H9 (cell line): ENCODE data around the gene TTC33. TPM values are rescaled to one million over a fixed set of nuclear protein-coding genes. Genes with fewer than 3 reads are reported as not detected.

Experiments used
- DNase-seq: peaks from one replicate; pipeline ENCODE4 v3.0.0-alpha.2; 2017
- H2AFZ ChIP-seq: one replicate; pipeline ENCODE4 v1.6.1; 2013; ENCODE audit warnings: mild to moderate bottlenecking, low read length, control low read depth, moderate library complexity
- H2AK5ac ChIP-seq: 2 replicates; pipeline ENCODE4 v1.6.1; 2013; ENCODE audit warnings: low read length, control low read depth, mixed read lengths; ENCODE audit not compliant: insufficient read length
- H2BK120ac ChIP-seq: one replicate; pipeline ENCODE4 v1.6.1; 2013; ENCODE audit warnings: low read depth, mild to moderate bottlenecking, low read length, control low read depth, inconsistent platforms; ENCODE audit not compliant: poor library complexity, severe bottlenecking
- H2BK12ac ChIP-seq: 2 replicates; pipeline ENCODE4 v1.6.1; 2013; ENCODE audit warnings: low read length, control low read depth, mixed read lengths, low read depth; ENCODE audit not compliant: insufficient read length
- H2BK15ac ChIP-seq: 2 replicates; pipeline ENCODE4 v1.6.1; 2013; ENCODE audit warnings: low read depth, low read length, control low read depth
- H2BK20ac ChIP-seq: one replicate; pipeline ENCODE4 v1.6.1; 2013; ENCODE audit warnings: low read depth, mild to moderate bottlenecking, low read length, control low read depth, inconsistent platforms; ENCODE audit not compliant: poor library complexity, severe bottlenecking
- H2BK5ac ChIP-seq: 2 replicates; pipeline ENCODE4 v1.6.1; 2013; ENCODE audit warnings: low read length, control low read depth, mixed read lengths; ENCODE audit not compliant: insufficient read length
- H3K14ac ChIP-seq: 2 replicates; pipeline ENCODE4 v1.6.1; 2013; ENCODE audit warnings: low read length, control low read depth; ENCODE audit not compliant: insufficient read depth
- H3K18ac ChIP-seq: 2 replicates; pipeline ENCODE4 v1.6.1; 2013; ENCODE audit warnings: low read depth, mild to moderate bottlenecking, mixed read lengths, low read length, control low read depth; ENCODE audit not compliant: insufficient read length
- H3K23ac ChIP-seq: 2 replicates; pipeline ENCODE4 v1.6.1; 2013; ENCODE audit warnings: low read length, control low read depth, mixed read lengths, low read depth; ENCODE audit not compliant: insufficient read length
- H3K23me2 ChIP-seq: 2 replicates; pipeline ENCODE4 v1.6.1; 2013; ENCODE audit warnings: low read depth, mild to moderate bottlenecking, mixed read lengths, low read length, control low read depth; ENCODE audit not compliant: insufficient read length, poor library complexity, severe bottlenecking
- H3K27ac ChIP-seq: 2 replicates; pipeline ENCODE4 v1.5.1; 2013; ENCODE audit warnings: low read length, control low read depth, mixed read lengths, low read depth; ENCODE audit not compliant: insufficient read length
- H3K27me3 ChIP-seq: 2 replicates; pipeline ENCODE4 v1.6.1; 2013; ENCODE audit warnings: low read length, control low read depth, inconsistent platforms; ENCODE audit not compliant: insufficient read depth
- H3K4ac ChIP-seq: 2 replicates; pipeline ENCODE4 v1.6.1; 2013; ENCODE audit warnings: low read depth, mild to moderate bottlenecking, control low read depth, inconsistent platforms, low read length, moderate library complexity
- H3K4me1 ChIP-seq: 2 replicates; pipeline ENCODE4 v1.6.1; 2013; ENCODE audit warnings: low read length, control low read depth, inconsistent platforms; ENCODE audit not compliant: insufficient read depth
- H3K4me2 ChIP-seq: 2 replicates; pipeline ENCODE4 v1.6.1; 2013; ENCODE audit warnings: low read length, control low read depth, mixed read lengths; ENCODE audit not compliant: insufficient read length, insufficient read depth
- H3K56ac ChIP-seq: 2 replicates; pipeline ENCODE4 v1.6.1; 2013; ENCODE audit warnings: low read depth, mild to moderate bottlenecking, mixed read lengths, low read length, control low read depth; ENCODE audit not compliant: insufficient read length
- H3K79me1 ChIP-seq: 2 replicates; pipeline ENCODE4 v1.6.1; 2013; ENCODE audit warnings: low read depth, mild to moderate bottlenecking, moderate library complexity, low read length, control low read depth, inconsistent platforms; ENCODE audit not compliant: insufficient read depth, poor library complexity, severe bottlenecking
- H3K79me2 ChIP-seq: 2 replicates; pipeline ENCODE4 v1.6.1; 2013; ENCODE audit warnings: low read length, control low read depth, inconsistent platforms; ENCODE audit not compliant: insufficient read depth
- H3K9ac ChIP-seq: 2 replicates; pipeline ENCODE4 v1.6.1; 2013; ENCODE audit warnings: low read length, control low read depth, mixed read lengths; ENCODE audit not compliant: insufficient read length; ENCODE audit errors: extremely low read depth
- H3K9me3 ChIP-seq: one replicate; pipeline ENCODE4 v1.6.1; 2013; ENCODE audit warnings: low read depth, low read length, inconsistent platforms; ENCODE audit not compliant: control insufficient read depth
- H3T11ph ChIP-seq: one replicate; pipeline ENCODE4 v1.6.1; 2013; ENCODE audit warnings: mild to moderate bottlenecking, low read length, control low read depth, inconsistent platforms
- H4K20me1 ChIP-seq: one replicate; pipeline ENCODE4 v1.6.1; 2013; ENCODE audit not compliant: control insufficient read depth, insufficient read length, insufficient read depth
- H4K5ac ChIP-seq: 2 replicates; pipeline ENCODE4 v1.6.1; 2013; ENCODE audit warnings: low read depth, mild to moderate bottlenecking, mixed read lengths, low read length, control low read depth; ENCODE audit not compliant: insufficient read length
- H4K8ac ChIP-seq: replicated peaks from 2 replicates; pipeline ENCODE4 v1.6.1; 2013; ENCODE audit warnings: low read length, control low read depth, mixed read lengths, low read depth; ENCODE audit not compliant: insufficient read length
- H4K91ac ChIP-seq: 2 replicates; pipeline ENCODE4 v1.6.1; 2013; ENCODE audit warnings: low read depth, mild to moderate bottlenecking, moderate library complexity, mixed read lengths, low read length, control low read depth; ENCODE audit not compliant: insufficient read length
- H3K27ac Mint-ChIP-seq, 3 experiments: 2 replicates in 2 of 3; 3 replicates in 1 of 3; pipeline ENCODE4 v1.8.0; 2020 to 2021; ENCODE audit warnings: mixed read lengths in 3 of 3, mild to moderate bottlenecking in 1 of 3, moderate library complexity in 1 of 3
- H3K27me3 Mint-ChIP-seq: 2 replicates; pipeline ENCODE4 v1.8.0; 2021; ENCODE audit warnings: low read depth, mild to moderate bottlenecking, moderate library complexity, mixed read lengths
- H3K36me3 Mint-ChIP-seq, 3 experiments: 2 replicates in 2 of 3; 3 replicates in 1 of 3; pipeline ENCODE4 v1.8.0; 2020 to 2021; ENCODE audit warnings: low read depth in 3 of 3, mixed read lengths in 3 of 3; ENCODE audit not compliant: insufficient read depth in 1 of 3
- H3K4me1 Mint-ChIP-seq, 2 experiments: 2 replicates each; pipeline ENCODE4 v1.8.0; 2020; ENCODE audit warnings: mixed read lengths in 2 of 2
- H3K4me3 Mint-ChIP-seq, 2 experiments: 2 replicates in 1 of 2; 3 replicates in 1 of 2; pipeline ENCODE4 v1.8.0; 2020 to 2021; ENCODE audit warnings: mild to moderate bottlenecking in 2 of 2, mixed read lengths in 2 of 2, moderate library complexity in 1 of 2
- H3K9me3 Mint-ChIP-seq, 2 experiments: 2 replicates in 1 of 2; 3 replicates in 1 of 2; pipeline ENCODE4 v1.8.0; 2020; ENCODE audit warnings: mild to moderate bottlenecking in 2 of 2, mixed read lengths in 2 of 2, moderate library complexity in 1 of 2
- WGBS: extraction: QIAGEN DNeasy Blood & Tissue Kit; methylation state at CpG from one replicate; pipeline ENCODE4 v1.1.7; 2013; ENCODE audit warnings: missing lambda C conversion rate, low lambda C conversion rate, mixed read lengths; ENCODE audit not compliant: insufficient read length; ENCODE audit errors: extremely low coverage; 5-methylcytosine and 5-hydroxymethylcytosine counted together
- total RNA-seq: library from RNA; stranded (reverse); gene quantifications from 2 replicates; pipeline ENCODE4 v1.2.1, GENCODE V29; 2021
- TF ChIP-seq, protein P1 (sequence below): fragments of 200-600 bp; sonication (generic); conservative IDR thresholded peaks from 3 replicates; pipeline ENCODE4 v1.8.0; 2021; ENCODE audit warnings: antibody characterized with exemption, mild to moderate bottlenecking

The TTC33 gene
- total RNA-seq, 1 experiment from 2014 or later, result 7.3 TPM

GRCh38 chr5:40628407-40628806, 127.4 kb downstream of the TTC33 start:
- H3K79me2 ChIP-seq, result no peaks in the 10 kb centered on the region
- Mint-ChIP-seq H3K9me3 (no peaks in the 10 kb centered on the region), H3K36me3 (no peaks in the 10 kb centered on the region), H3K4me1 (peaks cover 4 to 6% of the 10 kb centered on the region in 2 experiments; a peak in 3 of 4 replicates), H3K27me3 (no peaks in the 10 kb centered on the region), H3K4me3 (no peak overlapping the region), H3K27ac (no peak overlapping the region)
- no peak overlapping the region for H3K18ac ChIP-seq
- no peak overlapping the region for H3K27ac ChIP-seq
- H3K4me1 ChIP-seq, result no peaks in the 10 kb centered on the region
- no peak overlapping the region for H2AFZ ChIP-seq
- H3K9me3 ChIP-seq, result no peaks in the 10 kb centered on the region
- no peak overlapping the region for H3K56ac ChIP-seq
- H4K20me1 ChIP-seq, result no peaks in the 10 kb centered on the region
- no peaks in the 10 kb centered on the region for H3K79me1 ChIP-seq
- H4K8ac ChIP-seq, result no peak overlapping the region
- no CpG with 5 or more reads among the region's 1 CpG for WGBS
- H3K4me2 ChIP-seq, result no peak overlapping the region
- H2AK5ac ChIP-seq, result no peak overlapping the region
- H2BK20ac ChIP-seq, result no peak overlapping the region
- H3K23ac ChIP-seq, result no peak overlapping the region
- H4K91ac ChIP-seq, result no peak overlapping the region
- no peak overlapping the region for H2BK12ac ChIP-seq
- H2BK120ac ChIP-seq, result no peak overlapping the region
- no peak overlapping the region for H2BK5ac ChIP-seq
- no peak overlapping the region for H3K4ac ChIP-seq
- no peak overlapping the region for H3K9ac ChIP-seq
- TF ChIP-seq, protein P1, sequence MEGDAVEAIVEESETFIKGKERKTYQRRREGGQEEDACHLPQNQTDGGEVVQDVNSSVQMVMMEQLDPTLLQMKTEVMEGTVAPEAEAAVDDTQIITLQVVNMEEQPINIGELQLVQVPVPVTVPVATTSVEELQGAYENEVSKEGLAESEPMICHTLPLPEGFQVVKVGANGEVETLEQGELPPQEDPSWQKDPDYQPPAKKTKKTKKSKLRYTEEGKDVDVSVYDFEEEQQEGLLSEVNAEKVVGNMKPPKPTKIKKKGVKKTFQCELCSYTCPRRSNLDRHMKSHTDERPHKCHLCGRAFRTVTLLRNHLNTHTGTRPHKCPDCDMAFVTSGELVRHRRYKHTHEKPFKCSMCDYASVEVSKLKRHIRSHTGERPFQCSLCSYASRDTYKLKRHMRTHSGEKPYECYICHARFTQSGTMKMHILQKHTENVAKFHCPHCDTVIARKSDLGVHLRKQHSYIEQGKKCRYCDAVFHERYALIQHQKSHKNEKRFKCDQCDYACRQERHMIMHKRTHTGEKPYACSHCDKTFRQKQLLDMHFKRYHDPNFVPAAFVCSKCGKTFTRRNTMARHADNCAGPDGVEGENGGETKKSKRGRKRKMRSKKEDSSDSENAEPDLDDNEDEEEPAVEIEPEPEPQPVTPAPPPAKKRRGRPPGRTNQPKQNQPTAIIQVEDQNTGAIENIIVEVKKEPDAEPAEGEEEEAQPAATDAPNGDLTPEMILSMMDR, result no peak
- no peak overlapping the region for H4K5ac ChIP-seq
- no peaks in the 10 kb centered on the region for H3K27me3 ChIP-seq
- no peak overlapping the region for H3T11ph ChIP-seq
- DNase-seq, result no peak
- no peaks in the 10 kb centered on the region for H3K23me2 ChIP-seq
- H2BK15ac ChIP-seq, result no peak overlapping the region
- no peak overlapping the region for H3K14ac ChIP-seq
